Measurements from ENCODE around the gene INTS11. TPM values are rescaled to one million over a fixed set of nuclear protein-coding genes. Genes with fewer than 3 reads are reported as not detected.
A peak's percentile ranks its signal among the peaks of the same experiment; 100 is the strongest.

Gene INTS11
- total and polyA plus RNA-seq, 2 of the 13 experiments (the other 11 are each of a cell fraction or from before 2014, with no cell fraction given): 52.8 to 94.8 TPM

DNA sequence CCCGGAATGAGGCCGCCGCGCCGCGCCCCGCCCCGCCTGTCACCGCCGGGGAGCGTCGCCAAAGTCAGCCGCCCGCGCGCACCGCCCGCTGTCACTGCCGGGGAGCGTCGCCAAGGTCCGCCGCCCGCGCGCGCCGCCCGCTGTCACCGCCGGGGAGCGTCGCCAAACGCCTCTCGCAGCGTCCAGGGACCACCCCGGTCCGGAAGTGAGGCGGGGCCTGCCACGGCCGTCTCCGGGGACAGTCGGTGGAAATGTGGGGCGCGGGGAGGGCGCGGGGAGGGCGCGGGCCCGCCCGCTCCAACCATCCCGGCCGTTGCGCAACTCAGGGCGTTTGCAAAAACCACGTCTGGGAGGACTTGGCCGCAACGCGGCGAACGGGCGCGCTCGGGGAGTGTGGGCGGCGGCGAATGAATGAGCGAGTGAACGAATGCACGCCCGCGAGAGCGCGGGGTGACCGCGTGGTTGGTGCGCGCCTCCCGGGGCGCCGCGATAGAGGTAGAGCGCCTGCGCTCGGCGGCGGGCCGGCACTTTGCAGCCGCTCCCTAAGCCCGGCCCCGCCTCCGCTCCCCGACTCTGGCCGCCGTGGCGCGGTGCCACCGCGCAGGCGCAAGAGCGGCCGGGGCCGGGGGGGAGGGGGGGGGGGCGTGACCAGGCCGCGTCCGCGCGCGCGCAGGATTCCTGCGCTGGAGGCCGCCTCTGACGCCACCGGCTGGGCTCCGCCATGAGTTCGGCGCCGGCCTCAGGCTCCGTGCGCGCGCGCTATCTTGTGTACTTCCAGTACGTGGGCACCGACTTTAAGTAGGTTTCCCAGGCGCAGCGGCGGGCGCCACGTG lies 16.3 kb downstream of the INTS11 start, which contains the start of the genes ACAP3 and PUSL1 (continued):
- TF ChIP-seq, protein P1, sequence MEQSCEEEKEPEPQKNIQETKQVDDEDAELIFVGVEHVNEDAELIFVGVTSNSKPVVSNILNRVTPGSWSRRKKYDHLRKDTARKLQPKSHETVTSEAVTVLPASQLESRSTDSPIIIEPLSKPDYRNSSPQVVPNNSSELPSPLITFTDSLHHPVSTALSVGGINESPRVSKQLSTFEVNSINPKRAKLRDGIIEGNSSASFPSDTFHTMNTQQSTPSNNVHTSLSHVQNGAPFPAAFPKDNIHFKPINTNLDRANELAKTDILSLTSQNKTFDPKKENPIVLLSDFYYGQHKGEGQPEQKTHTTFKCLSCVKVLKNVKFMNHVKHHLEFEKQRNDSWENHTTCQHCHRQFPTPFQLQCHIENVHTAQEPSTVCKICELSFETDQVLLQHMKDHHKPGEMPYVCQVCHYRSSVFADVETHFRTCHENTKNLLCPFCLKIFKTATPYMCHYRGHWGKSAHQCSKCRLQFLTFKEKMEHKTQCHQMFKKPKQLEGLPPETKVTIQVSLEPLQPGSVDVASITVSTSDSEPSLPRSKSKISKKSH (CRISPR knock-in tag; IDR thresholded peaks at IDR 0.05; ENCODE audit: borderline replicate concordance): peak; percentile 20; the same call in 1 of the 2 replicates
- TF ChIP-seq SAFB2 (CRISPR knock-in tag; IDR thresholded peaks at IDR 0.05; ENCODE audit: borderline replicate concordance, low read depth) (peak; percentile 65; the same call in 1 of the 2 replicates), ATF1 (CRISPR knock-in tag; IDR thresholded peaks at IDR 0.05) (no peak), ZNF446 (CRISPR knock-in tag; IDR thresholded peaks at IDR 0.05) (no peak), ZNF558 (CRISPR knock-in tag; IDR thresholded peaks at IDR 0.05; ENCODE audit: borderline replicate concordance) (no peak; the same call in 1 of the 2 replicates), KDM5A (IDR thresholded peaks at IDR 0.05; ENCODE audit: borderline replicate concordance, low read length) (peak; percentile 39; the same call in 1 of the 2 replicates), ZNF329 (CRISPR knock-in tag; IDR thresholded peaks at IDR 0.05; ENCODE audit: low read depth) (no peak), PHF20 (CRISPR knock-in tag; IDR thresholded peaks at IDR 0.05) (peak; percentile 65), ZNF20 (CRISPR knock-in tag; IDR thresholded peaks at IDR 0.05) (no peak), PRMT3 (CRISPR knock-in tag; IDR thresholded peaks at IDR 0.05; ENCODE audit: borderline replicate concordance, low read depth) (no peak), IRX3 (CRISPR knock-in tag; IDR thresholded peaks at IDR 0.05; ENCODE audit: borderline replicate concordance, low read depth) (peak; percentile 36; the same call in 1 of the 2 replicates), PAWR (CRISPR knock-in tag; IDR thresholded peaks at IDR 0.05; ENCODE audit: borderline replicate concordance) (no peak), ASH2L (IDR thresholded peaks at IDR 0.05; ENCODE audit: insufficient read length, low read depth, low read length) (peak; percentile 75)
- TF ChIP-seq, protein P2, sequence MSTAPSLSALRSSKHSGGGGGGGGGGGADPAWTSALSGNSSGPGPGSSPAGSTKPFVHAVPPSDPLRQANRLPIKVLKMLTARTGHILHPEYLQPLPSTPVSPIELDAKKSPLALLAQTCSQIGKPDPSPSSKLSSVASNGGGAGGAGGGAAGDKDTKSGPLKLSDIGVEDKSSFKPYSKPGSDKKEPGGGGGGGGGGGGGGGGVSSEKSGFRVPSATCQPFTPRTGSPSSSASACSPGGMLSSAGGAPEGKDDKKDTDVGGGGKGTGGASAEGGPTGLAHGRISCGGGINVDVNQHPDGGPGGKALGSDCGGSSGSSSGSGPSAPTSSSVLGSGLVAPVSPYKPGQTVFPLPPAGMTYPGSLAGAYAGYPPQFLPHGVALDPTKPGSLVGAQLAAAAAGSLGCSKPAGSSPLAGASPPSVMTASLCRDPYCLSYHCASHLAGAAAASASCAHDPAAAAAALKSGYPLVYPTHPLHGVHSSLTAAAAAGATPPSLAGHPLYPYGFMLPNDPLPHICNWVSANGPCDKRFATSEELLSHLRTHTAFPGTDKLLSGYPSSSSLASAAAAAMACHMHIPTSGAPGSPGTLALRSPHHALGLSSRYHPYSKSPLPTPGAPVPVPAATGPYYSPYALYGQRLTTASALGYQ (CRISPR knock-in tag; IDR thresholded peaks at IDR 0.05): 0 out of 2 replicates have a peak, but pooled peaks have one; percentile 47
- TF ChIP-seq, protein P3, sequence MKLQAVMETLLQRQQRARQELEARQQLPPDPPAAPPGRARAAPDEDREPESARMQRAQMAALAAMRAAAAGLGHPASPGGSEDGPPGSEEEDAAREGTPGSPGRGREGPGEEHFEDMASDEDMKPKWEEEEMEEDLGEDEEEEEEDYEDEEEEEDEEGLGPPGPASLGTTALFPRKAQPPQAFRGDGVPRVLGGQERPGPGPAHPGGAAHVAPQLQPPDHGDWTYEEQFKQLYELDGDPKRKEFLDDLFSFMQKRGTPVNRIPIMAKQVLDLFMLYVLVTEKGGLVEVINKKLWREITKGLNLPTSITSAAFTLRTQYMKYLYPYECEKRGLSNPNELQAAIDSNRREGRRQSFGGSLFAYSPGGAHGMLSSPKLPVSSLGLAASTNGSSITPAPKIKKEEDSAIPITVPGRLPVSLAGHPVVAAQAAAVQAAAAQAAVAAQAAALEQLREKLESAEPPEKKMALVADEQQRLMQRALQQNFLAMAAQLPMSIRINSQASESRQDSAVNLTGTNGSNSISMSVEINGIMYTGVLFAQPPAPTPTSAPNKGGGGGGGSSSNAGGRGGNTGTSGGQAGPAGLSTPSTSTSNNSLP (IDR thresholded peaks at IDR 0.05; ENCODE audit: low read depth, low read length): no peak
- TF ChIP-seq, protein P4, sequence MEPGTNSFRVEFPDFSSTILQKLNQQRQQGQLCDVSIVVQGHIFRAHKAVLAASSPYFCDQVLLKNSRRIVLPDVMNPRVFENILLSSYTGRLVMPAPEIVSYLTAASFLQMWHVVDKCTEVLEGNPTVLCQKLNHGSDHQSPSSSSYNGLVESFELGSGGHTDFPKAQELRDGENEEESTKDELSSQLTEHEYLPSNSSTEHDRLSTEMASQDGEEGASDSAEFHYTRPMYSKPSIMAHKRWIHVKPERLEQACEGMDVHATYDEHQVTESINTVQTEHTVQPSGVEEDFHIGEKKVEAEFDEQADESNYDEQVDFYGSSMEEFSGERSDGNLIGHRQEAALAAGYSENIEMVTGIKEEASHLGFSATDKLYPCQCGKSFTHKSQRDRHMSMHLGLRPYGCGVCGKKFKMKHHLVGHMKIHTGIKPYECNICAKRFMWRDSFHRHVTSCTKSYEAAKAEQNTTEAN (CRISPR knock-in tag; conservative IDR thresholded peaks at IDR 0.05): 0 out of 2 replicates have a peak, but pooled peaks have one; percentile 43
- TF ChIP-seq, protein P5, sequence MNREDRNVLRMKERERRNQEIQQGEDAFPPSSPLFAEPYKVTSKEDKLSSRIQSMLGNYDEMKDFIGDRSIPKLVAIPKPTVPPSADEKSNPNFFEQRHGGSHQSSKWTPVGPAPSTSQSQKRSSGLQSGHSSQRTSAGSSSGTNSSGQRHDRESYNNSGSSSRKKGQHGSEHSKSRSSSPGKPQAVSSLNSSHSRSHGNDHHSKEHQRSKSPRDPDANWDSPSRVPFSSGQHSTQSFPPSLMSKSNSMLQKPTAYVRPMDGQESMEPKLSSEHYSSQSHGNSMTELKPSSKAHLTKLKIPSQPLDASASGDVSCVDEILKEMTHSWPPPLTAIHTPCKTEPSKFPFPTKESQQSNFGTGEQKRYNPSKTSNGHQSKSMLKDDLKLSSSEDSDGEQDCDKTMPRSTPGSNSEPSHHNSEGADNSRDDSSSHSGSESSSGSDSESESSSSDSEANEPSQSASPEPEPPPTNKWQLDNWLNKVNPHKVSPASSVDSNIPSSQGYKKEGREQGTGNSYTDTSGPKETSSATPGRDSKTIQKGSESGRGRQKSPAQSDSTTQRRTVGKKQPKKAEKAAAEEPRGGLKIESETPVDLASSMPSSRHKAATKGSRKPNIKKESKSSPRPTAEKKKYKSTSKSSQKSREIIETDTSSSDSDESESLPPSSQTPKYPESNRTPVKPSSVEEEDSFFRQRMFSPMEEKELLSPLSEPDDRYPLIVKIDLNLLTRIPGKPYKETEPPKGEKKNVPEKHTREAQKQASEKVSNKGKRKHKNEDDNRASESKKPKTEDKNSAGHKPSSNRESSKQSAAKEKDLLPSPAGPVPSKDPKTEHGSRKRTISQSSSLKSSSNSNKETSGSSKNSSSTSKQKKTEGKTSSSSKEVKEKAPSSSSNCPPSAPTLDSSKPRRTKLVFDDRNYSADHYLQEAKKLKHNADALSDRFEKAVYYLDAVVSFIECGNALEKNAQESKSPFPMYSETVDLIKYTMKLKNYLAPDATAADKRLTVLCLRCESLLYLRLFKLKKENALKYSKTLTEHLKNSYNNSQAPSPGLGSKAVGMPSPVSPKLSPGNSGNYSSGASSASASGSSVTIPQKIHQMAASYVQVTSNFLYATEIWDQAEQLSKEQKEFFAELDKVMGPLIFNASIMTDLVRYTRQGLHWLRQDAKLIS (CRISPR knock-in tag; IDR thresholded peaks at IDR 0.05): no peak
